Iris pigment epithelial cell (primary cell): ENCODE data around the gene PTPRK.
A peak's percentile ranks its signal among the peaks of the same experiment; 100 is the strongest.
"Not testable (repeated sequence)": the region's sequence is repeated elsewhere in the genome, so short reads cannot be mapped to it uniquely, and the experiment has no call there.

Experiments
- DNase-seq: peaks from one replicate; pipeline ENCODE4 v3.0.0-alpha.2; 2011; ENCODE audit warnings: low read depth

The PTPRK gene

GRCh38 chr6:128438393-128438792 is 82.0 kb downstream of the PTPRK start:
- DNase-seq = peak; percentile 6

DNA sequence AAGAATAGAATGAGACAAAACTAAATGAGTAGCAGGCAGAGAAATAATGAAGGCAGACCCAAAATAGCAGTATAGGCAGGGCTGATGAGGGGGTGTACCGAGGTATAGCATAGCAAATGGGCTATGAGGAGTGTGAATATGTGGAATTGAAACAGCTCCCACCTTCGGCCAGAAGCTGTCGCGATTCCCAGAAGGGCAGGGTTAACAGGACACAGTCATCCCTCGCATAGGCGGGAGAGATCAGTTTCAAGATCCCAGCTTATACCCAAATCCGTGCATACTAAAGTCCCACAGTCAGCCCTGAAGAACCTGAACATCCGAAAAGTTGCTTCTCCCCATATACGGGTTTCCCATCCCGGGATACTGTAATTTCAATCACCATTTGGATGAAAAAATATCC is 82.7 kb downstream of the PTPRK start:
- no peak for DNase-seq

GRCh38 chr6:128434752-128435151 is 85.6 kb downstream of the PTPRK start:
- DNase-seq = not testable (repeated sequence)

- DNase-seq = peak; percentile 66
Measured at GRCh38 chr6:128432394-128432793, 88.0 kb downstream of the PTPRK start.

- DNase-seq = no peak
Measured at GRCh38 chr6:128427139-128427538, 93.3 kb downstream of the PTPRK start.

DNA sequence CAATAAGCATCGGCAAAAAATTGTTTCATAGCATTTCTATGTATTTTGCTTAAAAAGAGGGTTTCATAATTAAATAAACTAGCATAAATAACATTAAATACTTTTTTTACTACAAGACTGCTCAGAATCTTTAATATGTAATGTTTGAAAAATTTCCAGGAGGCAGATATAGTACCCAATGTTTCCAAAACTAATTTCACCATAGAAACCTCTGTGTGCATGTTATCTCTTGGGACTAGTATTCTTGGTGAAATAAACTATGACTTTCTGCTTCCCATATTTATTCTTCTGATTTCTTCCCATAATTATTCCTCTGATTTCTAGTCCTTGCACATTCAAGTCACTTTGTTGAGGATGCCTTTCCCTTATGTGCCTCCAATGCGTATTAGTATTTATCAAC is 94.5 kb downstream of the PTPRK start:
- no peak for DNase-seq

GRCh38 chr6:128422871-128423270 is 97.5 kb downstream of the PTPRK start:
- no peak for DNase-seq

- DNase-seq = no peak
Measured at GRCh38 chr6:128422200-128422599, 98.2 kb downstream of the PTPRK start.

GRCh38 chr6:128421788-128422187 is 98.6 kb downstream of the PTPRK start:
- DNase-seq = no peak

DNA sequence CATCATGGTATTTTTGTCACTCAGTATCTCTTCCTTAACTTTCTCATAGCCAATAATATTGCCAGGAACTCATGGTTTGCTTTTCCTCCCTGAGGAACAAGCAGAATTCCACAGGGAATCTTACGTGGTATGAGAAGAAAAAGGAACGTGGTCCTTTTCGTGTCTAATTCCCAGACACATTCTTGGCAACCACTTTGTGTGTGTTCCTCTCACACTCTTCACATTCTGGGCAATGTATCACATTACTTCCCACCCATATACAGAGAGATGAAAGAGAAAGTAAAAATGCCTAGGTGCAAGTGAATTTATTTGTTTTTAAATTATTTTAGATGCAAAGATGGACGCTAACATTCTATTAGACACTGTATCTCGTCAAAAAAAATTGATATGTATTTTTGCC is 102.7 kb downstream of the PTPRK start:
- DNase-seq = peak; percentile 61

- no peak for DNase-seq
Measured at GRCh38 chr6:128415387-128415786, 105.0 kb downstream of the PTPRK start.

- DNase-seq = no peak
Measured at GRCh38 chr6:128414943-128415342, 105.5 kb downstream of the PTPRK start.

DNA sequence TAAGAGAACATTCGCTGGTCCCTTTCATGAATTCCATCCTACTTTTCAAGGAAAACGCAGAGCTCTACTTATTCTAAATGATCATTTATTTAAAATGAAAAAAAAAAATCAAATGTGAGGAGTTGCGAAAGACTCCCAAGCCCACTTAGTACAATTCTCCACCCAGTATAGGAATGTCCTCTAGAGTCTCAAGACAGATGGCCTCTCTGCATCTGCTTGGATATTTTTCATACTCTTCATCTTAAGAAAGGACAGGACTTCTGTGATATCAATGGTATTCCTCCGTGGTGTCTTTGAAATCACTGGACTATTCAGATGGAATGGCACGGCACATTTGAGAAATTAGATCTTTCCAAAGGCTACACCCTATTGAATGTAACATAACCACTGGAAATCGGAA is 107.1 kb downstream of the PTPRK start:
- no peak for DNase-seq

GRCh38 chr6:128412680-128413079 is 107.7 kb downstream of the PTPRK start:
- no peak for DNase-seq

DNA sequence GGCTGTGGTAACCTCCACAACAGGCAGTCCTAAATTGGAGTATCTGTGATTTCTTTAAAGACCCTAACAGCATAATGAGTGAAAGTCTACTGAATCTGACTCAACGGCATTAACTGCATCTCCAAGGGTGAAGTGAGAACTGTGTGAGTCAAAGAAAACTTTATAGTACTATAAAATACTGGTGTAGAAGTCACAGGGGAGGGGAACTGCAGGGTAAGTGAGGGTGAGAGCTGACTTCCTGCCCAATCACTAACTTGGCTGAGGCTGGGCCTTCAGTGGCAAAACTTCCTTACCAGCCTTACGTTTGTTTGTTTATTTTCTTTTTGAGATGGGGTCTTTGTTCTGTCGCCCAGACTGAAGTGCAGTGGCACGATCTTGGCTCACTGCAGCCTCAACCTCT is 109.8 kb downstream of the PTPRK start:
- no peak for DNase-seq

GRCh38 chr6:128409003-128409402 is 111.4 kb downstream of the PTPRK start:
- DNase-seq = no peak

GRCh38 chr6:128406453-128406852 is 113.9 kb downstream of the PTPRK start:
- no peak for DNase-seq

GRCh38 chr6:128403618-128404444 is 116.6 kb downstream of the PTPRK start:
- DNase-seq = no peak

GRCh38 chr6:128400875-128401274 is 119.5 kb downstream of the PTPRK start:
- DNase-seq = no peak

DNA sequence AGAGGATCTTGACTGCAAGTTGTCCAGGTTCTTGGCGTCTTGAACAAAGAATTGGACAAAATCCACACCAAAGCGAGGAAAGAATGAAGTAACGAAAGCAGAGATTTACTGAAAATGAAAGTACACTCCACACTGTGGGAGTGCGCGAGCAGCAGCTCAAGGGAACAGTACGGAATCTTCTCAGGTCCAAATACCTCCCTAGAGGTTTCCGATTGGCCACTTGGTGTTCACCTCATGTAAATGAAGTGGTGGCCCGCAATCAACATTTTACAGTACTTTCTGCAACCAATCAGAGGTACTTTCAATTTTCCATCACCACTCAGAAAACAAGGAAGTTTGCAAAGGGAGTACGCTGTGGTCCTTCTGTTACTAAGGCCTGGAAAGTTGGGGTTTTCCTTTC is 122.4 kb downstream of the PTPRK start:
- no peak for DNase-seq

- DNase-seq = no peak
Measured at GRCh38 chr6:128395596-128395995, 124.8 kb downstream of the PTPRK start.

DNA sequence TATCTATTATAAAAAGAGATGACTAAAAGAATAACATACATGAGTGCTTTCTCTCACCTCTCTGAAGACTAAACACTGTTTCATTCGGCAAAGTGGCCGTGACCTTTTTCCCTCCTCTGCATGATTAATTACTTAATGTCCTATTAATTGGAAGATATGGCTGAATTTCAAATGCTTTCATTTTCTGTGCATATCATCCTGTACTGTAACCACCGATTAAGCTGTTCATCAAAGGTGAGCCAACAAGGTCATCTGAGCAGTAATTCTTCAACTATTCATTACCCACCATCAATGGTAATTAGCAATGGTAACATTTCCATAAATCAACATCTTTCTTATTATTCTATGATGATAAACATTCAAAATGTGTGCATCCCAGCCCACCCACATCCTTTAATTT is 125.2 kb downstream of the PTPRK start:
- no peak for DNase-seq

GRCh38 chr6:128394167-128394566 is 126.2 kb downstream of the PTPRK start:
- peak; percentile 58 for DNase-seq

DNA sequence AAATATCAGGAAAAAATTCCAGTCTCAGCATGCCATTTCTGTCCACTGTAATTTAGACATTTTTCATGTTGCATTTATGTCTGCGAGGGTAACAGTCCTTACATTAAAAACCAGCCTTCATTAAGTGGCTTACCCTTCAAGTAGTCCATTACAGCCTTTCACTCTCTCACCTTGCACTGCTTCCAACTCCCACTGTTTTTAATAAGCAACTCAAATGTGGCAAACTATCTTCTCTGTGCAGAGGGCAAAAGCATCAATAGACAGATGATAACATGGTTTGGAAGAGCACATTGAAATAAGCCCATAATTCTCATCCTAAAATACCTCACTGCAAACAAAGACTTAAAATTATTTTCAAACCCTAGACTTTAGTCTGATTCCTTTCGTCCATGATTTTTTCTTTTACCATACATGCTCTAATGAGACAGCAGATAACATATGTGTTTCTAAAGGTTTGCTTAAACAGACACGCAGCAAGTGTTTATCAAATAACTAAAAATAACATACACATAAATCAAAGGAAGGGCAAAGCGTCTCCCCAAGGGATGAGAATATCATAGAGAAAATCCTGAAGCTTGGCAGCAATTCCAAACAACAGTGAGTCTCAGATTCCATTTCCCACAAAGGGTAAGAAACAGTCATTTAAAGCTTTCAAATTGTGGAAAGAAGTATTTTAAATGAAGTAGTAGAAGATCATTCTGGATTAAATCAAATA is 130.4 kb downstream of the PTPRK start:
- no peak for DNase-seq
